HG02938 (cell line): ENCODE measurements around the gene HCN4.

Experiments used
- ATAC-seq: cut with Tn5 transposase; IDR thresholded peaks from one replicate; pipeline ENCODE4 v1.9.1; 2021; ENCODE audit warnings: mild to moderate bottlenecking, moderate library complexity; ENCODE audit not compliant: unreplicated experiment

HCN4 gene

GRCh38 chr15:73382115-73382514, 13.4 kb upstream of the HCN4 start:
- ATAC-seq: no peak

- ATAC-seq: no peak
Measured at GRCh38 chr15:73380661-73381060, 11.9 kb upstream of the HCN4 start.

DNA sequence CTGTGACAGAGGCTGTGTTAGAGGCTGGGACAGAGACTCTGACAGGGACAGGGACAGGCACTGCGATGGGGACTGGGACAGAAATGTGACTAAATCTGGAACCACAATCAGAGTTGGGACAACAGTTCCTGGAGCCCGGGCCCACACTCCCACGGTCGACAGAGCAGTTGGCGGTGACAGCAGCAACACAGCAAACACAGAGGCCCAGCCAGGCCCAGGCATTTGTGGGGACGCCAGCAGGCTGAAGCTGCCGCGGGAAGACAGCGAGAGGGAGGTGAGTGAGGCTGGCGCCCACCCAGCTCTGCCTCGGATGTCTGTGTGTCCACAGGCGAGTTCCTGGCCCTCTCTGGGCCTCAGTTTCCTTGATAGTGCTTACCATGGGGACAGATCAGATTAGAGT, 9.3 kb upstream of the HCN4 start:
- ATAC-seq: no peak

DNA sequence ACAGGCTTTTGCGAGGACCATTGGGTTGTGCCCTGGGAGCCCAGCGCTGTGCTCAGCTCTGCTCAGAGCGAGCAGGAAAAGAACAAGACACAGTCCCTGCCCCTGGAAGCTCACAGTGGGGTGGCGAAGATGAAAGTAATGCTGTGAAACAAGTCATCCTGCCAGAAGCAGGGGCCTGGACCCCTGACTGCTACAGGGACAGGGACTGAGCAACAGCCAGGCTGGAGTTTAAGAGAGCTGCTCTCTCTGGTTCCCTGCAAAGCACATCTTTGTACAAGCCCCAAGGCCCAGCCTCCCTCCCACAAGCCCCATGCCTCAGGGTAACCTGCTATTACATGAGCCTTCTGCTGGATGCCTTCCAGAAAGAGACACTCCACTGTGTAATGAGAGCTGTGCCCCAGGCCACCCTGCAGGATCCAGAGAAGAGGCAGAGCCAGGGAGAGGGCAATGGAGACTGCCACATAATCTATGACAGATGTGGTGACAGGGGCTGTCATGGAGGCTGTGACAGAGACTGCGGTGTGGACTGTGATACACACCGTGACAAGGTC, 7.1 kb upstream of the HCN4 start:
- ATAC-seq: no peak

- no peak for ATAC-seq
Measured at GRCh38 chr15:73375012-73375411, 6.3 kb upstream of the HCN4 start.

GRCh38 chr15:73374604-73375003, 5.8 kb upstream of the HCN4 start:
- no peak for ATAC-seq

DNA sequence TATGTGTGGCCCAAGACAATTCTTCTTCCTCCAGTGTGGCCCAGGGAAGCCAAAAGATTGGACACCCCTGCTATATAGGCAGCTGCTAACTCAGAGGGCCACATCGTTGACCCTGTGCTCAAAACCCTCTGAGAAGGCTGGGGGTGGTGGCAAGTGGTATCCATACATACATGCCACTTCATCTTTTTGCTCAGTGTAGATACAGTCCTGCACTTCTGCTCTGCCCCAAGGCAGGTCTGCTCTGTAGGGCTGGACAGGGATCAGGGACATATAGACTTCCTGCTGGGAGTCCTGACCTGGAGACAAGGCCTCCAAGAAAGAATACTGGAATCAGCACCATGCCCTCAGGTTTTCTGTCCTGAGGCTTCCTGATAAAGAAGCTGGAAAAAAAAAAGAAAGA, 4.5 kb upstream of the HCN4 start:
- no peak for ATAC-seq

DNA sequence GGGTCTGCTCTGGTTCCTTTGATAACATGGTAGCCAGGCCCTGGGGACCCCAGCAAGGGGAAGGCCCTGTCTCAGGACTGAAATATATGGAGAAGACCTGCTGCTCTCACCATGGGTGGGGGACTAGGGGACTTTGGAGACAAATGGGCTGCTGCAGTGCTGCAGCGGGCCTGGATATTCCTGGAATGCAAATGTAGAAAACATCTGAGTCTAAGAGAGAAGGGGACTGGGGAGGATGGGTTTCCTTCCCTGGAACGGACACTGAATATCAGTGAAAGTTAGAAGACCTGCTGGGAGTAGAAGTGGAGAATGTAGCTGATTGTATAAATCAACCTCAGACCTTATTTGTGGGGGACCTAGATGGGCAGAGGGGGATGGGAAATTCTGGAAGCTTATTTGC, 3.1 kb upstream of the HCN4 start:
- no peak for ATAC-seq

DNA sequence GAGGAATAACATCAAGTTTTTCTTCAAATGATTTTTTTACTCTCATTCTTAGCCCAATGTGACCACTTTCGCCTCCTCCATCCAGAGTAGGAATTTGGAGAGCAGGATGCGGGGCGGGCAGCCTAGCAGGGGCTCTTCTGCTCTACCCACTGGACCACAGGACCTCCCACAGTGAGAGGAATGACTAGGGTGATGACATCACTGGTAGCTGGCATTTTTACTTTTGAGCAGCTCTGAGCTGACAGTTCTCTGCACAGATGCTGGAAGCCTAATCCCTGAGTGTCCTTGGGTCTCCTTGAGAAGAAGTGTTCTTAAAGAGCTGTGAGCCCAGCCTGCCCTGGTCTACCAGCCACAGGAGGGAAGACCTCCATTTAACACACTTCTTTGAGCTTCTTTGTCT, 1.4 kb upstream of the HCN4 start:
- no peak for ATAC-seq

DNA sequence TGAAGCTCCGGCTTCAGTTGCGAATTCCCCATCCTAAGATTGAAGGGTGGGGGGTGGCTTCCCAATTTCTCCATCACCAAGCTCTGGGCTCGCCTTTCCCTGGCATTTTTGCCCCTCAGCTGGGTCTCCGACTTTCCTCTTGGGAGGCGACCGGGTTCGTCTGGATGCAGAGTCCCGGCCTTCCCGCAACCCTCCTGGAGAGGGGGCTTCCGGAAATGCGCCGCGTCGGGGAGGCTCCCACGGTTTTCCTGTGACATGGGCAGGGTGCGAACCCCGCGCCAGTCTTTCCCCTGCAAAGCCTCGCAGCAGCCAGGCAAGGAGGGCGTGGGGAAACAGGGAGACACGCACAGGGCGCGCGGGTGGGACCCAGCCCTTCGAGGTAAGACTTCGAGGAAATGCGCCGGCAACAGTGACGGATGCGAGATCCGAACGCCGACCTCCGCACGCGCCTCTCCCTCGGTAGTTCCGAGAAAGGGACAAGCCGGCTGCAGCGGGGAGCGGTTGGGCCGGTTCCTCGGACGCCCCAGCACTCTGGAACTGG, 466 bp upstream of the HCN4 start:
- ATAC-seq: no peak

DNA sequence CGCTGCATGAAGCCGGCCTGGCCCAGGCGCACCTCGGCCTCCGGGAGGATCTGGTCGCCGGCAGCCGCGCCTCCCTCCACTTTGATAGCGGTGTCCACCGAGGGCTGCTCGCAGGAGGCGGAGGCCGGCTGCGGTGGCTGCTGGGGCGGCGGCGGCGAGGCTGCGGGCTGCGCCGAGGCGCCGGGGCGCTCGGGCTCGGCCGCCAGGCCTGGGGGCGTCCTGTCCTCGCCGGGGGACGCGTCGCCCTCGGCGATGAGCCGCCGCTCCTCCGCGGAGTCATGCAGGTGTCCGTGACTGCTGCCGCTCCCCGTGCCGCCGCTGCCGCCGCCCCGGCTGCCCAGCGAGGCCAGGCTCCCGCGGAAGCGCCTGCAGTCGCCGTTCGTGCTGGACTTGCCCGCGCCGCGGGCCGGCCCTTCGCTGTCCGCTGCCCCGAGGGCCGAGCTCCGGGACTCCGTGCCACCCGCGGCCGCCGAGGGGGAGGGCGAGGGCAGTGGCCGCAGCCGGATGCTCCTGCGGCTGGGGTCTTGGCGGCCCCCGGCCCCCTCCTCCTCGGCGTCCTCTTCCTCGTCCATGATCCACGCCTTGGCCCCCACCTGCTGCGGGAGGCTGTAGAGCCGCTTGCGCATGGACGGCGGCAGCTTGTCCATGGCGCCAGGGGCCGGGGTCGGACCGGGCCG, 996 bp downstream of the HCN4 start:
- no peak for ATAC-seq

DNA sequence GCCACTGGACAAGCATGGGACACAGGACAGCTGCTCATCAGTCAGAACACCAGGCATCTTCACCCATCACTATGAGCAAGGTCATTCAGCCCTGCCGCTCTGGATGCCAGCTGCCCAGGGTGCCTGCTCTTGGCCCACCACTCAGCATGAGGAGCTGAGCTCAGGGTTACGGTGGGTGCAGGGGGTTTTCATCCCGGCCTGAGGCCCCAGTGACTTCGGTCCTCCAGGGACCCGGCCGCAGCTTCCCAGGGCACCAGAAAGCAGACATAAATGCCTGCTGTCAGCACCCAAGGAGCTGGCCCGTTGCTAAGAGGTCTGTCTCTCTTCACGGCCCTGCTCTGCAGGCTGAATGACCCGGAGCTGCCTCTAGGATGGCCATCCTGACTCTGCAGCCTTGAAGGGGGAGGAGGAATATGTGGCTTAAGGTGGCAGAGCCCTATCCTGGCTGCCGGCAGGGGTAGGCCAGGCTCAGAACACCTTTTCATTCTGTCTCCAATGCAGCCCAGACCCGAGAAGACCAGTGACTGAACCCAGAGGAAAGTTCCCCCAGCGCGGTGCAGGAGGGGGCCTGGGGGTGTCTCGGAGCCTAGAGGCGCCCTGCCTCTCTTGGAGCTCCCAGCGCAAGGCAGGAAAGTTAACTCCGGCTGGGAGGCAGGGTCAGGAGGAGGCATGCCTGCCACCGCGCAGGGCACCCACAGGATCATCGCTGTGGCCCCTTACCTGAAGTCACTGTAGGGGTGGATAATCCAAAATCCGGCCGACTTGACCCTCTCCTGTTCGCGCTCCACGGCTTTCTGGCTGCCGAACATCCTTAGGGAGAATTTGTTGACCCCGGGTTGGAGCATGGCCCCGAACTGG, 1.8 kb downstream of the HCN4 start:
- ATAC-seq: no peak

GRCh38 chr15:73364070-73364469, 4.7 kb downstream of the HCN4 start:
- ATAC-seq: no peak

DNA sequence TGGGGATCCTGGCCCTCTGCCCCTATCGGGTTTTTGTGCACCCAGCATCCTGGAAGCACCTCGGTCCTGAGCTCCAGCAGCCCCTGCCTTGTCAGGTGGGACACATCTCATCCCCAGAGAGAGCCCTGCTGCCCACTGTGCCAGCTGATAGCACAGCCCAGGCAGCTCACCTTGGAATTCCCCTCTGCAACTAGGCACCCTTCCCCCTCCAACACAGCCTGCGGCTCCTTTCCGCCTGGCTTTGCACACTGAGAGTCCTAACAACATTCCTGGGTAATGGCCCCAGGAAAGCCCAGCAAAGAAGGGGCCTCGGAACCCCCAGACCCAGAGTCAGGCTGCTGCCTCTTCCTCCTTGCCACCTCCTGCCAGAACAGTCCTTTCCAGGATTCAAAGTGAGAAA, 5.9 kb downstream of the HCN4 start:
- ATAC-seq: no peak

- ATAC-seq: no peak
Measured at GRCh38 chr15:73361337-73361736, 7.4 kb downstream of the HCN4 start.

GRCh38 chr15:73359651-73360050, 9.1 kb downstream of the HCN4 start:
- no peak for ATAC-seq

- ATAC-seq: no peak
Measured at GRCh38 chr15:73357999-73358665, 10.6 kb downstream of the HCN4 start.

DNA sequence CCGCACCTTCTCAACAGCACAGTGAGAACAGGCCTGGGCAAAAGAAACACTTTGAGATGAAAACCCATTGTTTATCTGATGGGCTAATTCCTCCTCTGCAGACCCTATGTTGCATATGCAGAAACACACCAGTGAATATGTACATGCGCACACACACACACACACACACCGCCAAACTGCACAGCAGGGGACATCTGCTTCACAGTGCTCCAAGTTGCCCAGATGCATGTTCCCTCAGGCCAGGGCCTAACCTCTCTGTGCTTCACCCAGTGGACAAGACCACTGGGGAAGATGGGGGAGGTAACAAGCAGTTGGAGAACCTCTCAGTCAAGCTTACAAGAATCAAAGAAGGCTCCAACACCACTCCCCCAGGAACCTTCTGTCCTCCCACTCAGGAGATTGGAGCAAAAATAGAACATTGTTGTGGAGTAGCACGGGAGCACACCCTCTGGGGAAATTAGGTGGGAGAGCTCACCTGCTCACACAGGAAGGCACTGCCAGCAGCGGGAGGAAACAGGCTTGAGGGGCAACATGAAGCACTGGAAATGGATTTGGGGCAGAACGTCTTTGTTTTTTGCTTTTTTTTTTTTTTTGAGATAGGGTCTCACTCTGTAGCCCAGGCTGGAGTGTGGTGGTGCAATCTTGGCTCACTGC, 13.0 kb downstream of the HCN4 start:
- ATAC-seq: no peak

- ATAC-seq: no peak
Measured at GRCh38 chr15:73354241-73354640, 14.5 kb downstream of the HCN4 start.

DNA sequence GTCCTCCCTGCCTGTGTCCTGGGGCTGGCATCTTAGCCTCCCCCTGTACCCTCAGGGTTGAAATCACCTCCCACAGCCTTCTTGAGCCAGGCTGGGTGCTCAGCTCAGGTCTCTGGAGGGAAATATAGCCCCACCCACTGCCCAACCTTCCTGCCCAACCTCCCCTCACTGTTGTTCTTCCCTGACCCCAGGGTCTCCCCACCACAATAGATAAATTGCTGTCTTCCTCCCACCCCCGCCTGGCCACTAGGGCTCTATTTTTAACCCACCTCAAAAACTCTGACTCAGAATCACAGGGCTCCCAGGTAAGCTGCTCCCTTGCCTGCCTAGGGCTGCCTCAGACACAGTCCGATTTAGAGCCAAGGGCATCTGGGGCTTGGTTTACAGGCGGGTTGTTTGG, 15.0 kb downstream of the HCN4 start:
- no peak for ATAC-seq

DNA sequence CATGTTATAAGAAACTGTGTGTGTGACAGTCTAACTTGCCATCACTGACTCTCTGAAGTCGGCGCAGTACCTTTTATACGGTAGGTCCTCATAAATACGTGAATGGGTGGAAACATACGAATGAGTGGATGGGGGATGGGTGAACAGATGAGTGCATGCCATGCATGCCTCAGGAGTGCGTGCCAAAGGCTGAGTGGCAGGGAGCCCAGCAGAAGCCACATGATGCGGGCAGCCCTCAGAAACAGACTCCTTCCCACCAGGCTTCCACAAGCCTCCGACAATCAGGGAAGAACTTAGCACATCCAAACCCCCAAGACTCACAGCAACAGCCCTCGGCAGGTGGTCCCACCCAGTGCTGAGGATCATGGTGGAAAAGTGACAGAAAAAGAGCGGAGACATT, 16.7 kb downstream of the HCN4 start:
- no peak for ATAC-seq
